GM21576 (cell line): ENCODE results near the gene PTBP1.
"Not testable (repeated sequence)": the region's sequence is repeated elsewhere in the genome, so short reads cannot be mapped to it uniquely, and the experiment has no call there.

Experiments
- ATAC-seq: cut with Tn5 transposase; IDR thresholded peaks from one replicate; pipeline ENCODE4 v1.9.1; 2021; ENCODE audit warnings: mild to moderate bottlenecking, moderate library complexity; ENCODE audit not compliant: unreplicated experiment

The PTBP1 gene

DNA sequence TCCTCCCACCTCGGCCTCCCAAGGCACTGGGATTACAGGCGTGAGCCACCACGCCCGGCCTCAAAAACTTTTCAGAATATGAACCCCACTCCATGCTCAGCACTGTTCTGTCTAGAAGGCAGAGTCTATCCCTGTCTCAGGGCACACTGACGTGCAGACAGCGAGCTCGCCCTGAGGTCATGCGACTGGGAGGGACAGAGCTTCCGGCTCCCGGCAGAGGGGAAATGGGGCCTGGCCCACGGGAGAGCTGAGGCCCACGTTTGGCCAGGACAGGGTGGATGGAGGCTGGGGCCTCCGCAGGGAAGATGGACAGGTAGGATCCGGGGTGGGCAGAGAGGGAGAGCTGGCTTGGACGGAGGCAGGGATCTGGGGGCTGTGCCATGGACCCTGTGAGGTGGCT lies 27.6 kb downstream of the PTBP1 start:
- no peak for ATAC-seq

DNA sequence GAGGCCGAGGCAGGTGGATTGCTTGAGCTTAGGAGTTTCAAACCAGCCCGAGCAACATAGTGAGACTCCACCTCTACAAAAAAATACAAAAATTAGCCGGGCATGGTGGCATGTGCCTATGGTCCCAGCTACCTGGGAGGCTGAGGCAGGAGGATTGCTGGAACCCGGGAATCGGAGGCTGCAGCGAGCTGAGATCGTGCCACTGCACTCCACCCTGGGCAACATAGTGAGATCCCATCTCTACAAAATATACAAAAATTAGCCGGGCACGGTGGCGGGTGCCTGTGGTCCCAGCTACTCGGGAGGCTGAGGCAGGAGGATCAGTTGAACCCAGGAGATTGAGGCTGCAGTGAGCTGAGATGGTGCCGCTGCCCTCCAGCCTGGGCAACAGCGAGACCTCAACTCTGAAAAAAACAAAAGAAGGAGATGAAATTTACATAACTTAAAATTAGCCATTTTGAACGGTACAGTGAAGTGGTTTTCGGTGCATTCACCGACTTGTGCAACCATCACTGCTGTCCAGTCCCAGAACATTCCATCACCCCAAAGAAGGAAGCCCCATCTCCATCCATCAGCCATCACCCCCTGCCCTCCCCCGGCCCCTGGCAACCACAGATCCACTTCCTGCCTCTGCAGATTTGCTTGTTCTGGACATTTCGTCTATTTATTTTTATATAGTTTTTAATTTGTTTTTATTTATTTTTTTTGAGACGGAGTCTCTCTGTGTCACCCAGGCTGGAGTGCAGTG lies 28.8 kb downstream of the PTBP1 start:
- ATAC-seq, result no peak

GRCh38 chr19:827314-827709 lies 30.1 kb downstream of the PTBP1 start:
- ATAC-seq, result no peak

- no peak for ATAC-seq
Measured at GRCh38 chr19:827710-828321, 30.6 kb downstream of the PTBP1 start, which contains the start of gene AZU1. Gene AZU1 (plus strand): TSS chr19:827837. CDS start chr19:827847, 10 bp downstream.

GRCh38 chr19:829129-829758 lies 32.0 kb downstream of the PTBP1 start:
- no peak for ATAC-seq

DNA sequence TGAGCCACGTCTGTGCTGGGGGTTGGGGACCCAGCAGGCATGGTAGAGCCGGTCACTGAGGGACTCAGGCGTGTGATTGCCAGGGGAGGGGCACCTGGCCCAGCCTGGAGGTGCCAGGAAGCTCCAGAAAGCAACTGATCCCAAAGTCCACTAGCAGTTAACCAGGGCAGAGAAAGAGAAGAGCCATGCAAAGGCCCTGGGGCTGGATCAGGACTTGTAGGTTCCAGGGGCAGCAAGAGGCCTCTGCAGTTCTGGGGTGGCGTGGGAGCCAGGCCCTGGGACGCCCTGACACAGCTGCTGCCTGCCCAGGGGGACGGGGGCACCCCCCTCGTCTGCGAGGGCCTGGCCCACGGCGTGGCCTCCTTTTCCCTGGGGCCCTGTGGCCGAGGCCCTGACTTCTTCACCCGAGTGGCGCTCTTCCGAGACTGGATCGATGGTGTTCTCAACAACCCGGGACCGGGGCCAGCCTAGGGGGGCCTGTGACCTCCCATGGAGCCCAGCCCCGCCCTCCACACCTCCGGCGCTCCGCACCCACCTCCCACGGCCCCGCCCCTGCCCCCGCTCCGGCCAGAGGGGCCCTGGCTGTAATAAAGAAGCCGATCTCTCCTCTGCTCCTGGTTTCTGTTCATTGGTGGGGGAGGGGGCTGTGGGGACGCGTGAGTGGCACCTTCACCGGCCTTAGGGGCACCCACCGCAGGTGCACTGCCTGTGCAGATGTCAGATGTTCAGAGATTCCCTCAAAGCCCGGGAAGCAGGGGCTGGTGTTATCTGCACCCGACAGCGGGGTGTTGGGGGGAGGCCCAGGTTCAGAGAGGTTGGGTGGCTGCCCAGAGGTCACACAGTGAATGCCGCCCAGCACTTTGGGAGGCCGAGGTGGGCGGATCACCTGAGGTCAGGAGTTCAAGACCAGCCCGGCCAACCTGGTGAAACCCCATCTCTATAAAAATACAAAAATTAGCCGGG lies 34.4 kb downstream of the PTBP1 start:
- no peak for ATAC-seq

GRCh38 chr19:834216-834615 lies 37.0 kb downstream of the PTBP1 start:
- no peak for ATAC-seq

DNA sequence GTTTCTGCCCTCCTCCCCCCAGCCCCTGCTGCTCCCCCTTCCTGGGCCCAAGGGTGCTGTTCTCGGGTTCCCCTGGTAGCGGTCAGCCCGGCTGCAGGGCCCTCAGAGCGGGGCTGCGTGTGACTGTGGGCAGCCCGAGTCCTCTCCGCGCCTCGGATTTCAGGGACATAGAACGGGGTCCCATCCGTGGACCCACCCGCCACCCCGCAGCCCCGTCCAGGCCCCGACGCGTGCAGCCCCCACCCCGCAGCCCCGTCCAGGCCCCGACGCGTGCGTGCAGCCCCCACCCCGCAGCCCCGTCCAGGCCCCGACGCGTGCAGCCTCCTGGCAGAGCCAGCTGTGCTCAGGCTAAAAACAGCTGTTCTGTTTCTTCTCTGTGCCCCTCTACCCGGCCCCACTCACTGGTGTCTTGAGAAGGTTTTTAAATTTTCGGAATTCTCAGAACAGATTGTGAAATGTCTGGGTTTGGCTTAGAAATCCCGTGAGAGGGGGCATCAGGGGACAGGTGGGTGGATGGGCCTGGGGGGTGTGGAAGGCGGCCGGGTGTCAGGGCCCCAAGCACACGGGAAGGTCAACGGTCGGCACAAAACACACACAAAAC lies 38.1 kb downstream of the PTBP1 start:
- no peak for ATAC-seq

DNA sequence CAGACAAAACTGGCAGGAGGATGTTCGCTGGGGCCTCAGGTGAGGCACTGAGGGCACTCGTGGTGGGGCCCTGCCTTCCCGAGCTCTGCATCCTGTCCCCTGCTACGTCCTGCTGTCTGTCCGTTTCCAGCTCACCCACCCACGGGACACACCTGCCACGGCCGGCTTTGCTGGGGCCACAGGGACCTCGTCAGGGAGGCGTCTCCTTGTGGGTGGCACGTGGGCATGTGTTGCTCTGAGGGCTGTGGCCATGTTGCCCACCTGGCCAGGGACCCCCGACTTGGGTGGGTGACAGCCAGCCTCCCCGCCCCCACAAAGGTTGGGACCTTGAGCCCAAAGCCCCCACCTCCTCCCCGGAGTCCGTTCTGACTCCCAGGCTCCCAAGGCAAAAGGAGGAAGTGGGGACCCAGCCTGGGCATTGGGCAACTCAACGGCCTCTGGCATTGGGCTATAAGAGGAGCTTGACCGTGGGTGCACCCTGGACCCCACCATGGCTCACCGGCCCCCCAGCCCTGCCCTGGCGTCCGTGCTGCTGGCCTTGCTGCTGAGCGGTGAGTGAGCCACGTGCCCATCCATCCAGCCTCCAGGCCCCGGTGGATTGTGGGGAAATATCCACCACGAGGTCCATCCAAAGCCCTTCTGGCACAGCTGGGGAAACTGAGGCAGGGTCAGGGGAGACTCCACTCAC lies 43.4 kb downstream of the PTBP1 start, which contains the start of gene PRTN3:
PRTN3 (plus strand) TSS at position 481 of the 688 bp plus-strand sequence; CDS start at position 491, 10 bp downstream.
- ATAC-seq, result no peak

GRCh38 chr19:842802-843179 lies 45.5 kb downstream of the PTBP1 start:
- not testable (repeated sequence) for ATAC-seq

DNA sequence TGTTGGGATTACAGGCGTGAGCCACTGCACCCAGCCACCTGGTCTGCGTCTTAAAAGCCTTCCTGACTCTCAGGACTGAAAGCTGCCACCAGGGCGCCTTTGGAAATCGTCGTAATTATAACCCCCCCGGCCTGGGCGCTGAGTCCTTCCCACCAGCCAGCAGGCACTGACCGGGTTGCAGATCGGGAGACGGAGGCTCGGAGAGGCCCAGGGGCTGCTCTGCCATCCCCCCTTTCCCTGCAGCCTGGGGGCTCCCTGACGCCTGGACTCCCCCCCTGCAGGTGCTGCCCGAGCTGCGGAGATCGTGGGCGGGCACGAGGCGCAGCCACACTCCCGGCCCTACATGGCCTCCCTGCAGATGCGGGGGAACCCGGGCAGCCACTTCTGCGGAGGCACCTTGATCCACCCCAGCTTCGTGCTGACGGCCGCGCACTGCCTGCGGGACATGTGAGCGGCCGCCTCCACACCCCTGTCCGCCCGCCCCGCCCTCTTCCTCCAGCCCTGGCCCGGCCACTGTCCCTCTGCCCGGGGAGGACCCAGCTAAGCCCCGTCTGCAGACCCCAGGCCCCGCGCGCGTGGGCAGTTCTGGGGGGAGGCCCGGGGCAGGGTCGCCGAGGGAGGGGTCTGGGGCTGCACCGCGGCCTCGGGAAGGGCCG lies 46.1 kb downstream of the PTBP1 start:
- ATAC-seq, result no peak

DNA sequence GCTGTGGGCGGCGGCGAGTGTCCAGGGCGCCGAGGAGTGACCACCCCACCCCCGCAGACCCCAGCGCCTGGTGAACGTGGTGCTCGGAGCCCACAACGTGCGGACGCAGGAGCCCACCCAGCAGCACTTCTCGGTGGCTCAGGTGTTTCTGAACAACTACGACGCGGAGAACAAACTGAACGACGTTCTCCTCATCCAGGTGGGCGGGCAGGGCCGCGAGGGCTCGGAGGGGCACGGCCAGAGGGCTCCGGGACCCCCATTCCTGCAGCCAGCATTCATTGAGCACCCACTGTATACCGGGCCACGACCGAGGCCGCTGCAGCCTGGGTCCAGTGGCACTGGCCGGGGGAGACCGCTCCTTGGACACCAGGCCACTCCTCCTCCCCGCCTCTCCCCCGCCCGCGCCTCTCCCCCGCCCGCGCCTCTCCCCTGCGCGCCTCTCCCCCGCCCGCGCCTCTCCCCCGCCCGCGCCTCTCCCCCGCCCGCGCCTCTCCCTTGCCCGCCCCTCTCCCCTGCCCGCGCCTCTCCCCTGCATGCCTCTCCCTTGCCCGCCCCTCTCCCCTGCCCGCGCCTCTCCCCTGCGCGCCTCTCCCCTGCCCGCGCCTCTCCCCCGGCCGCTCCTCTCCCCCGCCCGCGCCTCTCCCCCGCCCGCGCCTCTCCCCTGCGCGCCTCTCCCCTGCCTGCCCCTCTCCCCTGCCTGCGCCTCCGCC lies 46.7 kb downstream of the PTBP1 start:
- no peak for ATAC-seq

GRCh38 chr19:844546-844971 lies 47.3 kb downstream of the PTBP1 start:
- ATAC-seq, result no peak

- ATAC-seq, result no peak
Measured at GRCh38 chr19:845707-846521, 48.7 kb downstream of the PTBP1 start.

GRCh38 chr19:848386-848921 lies 51.2 kb downstream of the PTBP1 start:
- ATAC-seq, result no peak

- not testable (repeated sequence) for ATAC-seq
Measured at GRCh38 chr19:849195-849594, 51.9 kb downstream of the PTBP1 start.

GRCh38 chr19:850221-850978 lies 53.1 kb downstream of the PTBP1 start:
- no peak for ATAC-seq
